ENCODE results near the gene BACH2.
"Not testable (repeated sequence)": the region's sequence is repeated elsewhere in the genome, so short reads cannot be mapped to it uniquely, and the experiment has no call there.

The BACH2 gene

GRCh38 chr6:90296341-90297114 is at the start of gene BACH2:
BACH2 (minus strand) TSS chr6:90296843; CDS start chr6:90008844, 287,999 bp downstream.
- in situ Hi-C loops (cut with HindIII; ENCODE audit: low sequenced_read_pairs): loop anchor here (25.0 kb wide), 1 partner anchor 309 kb away; no protein-coding TSS in a partner anchor

- in situ Hi-C loops (cut with HindIII; ENCODE audit: low sequenced_read_pairs): no loop called here
Measured at GRCh38 chr6:90343576-90343975, 46.9 kb upstream of the BACH2 start.

- in situ Hi-C loops (cut with HindIII; ENCODE audit: low sequenced_read_pairs): no loop called here
Measured at GRCh38 chr6:90338409-90338808, 41.8 kb upstream of the BACH2 start.

- in situ Hi-C loops (cut with HindIII; ENCODE audit: low sequenced_read_pairs): no loop called here
Measured at GRCh38 chr6:90336388-90336947, 39.8 kb upstream of the BACH2 start.

- in situ Hi-C loops (cut with HindIII; ENCODE audit: low sequenced_read_pairs): no loop called here
Measured at GRCh38 chr6:90333928-90334327, 37.3 kb upstream of the BACH2 start.

GRCh38 chr6:90332978-90333543 is 36.4 kb upstream of the BACH2 start:
- in situ Hi-C loops (cut with HindIII; ENCODE audit: low sequenced_read_pairs): not testable (repeated sequence)

- in situ Hi-C loops (cut with HindIII; ENCODE audit: low sequenced_read_pairs): no loop called here
Measured at GRCh38 chr6:90329386-90330077, 32.9 kb upstream of the BACH2 start.

- in situ Hi-C loops (cut with HindIII; ENCODE audit: low sequenced_read_pairs): no loop called here
Measured at GRCh38 chr6:90328004-90328403, 31.4 kb upstream of the BACH2 start.

GRCh38 chr6:90326404-90327057 is 29.9 kb upstream of the BACH2 start:
- in situ Hi-C loops (cut with HindIII; ENCODE audit: low sequenced_read_pairs): no loop called here

- in situ Hi-C loops (cut with HindIII; ENCODE audit: low sequenced_read_pairs): no loop called here
Measured at GRCh38 chr6:90323706-90324105, 27.1 kb upstream of the BACH2 start.

- in situ Hi-C loops (cut with HindIII; ENCODE audit: low sequenced_read_pairs): no loop called here
Measured at GRCh38 chr6:90322976-90323474, 26.4 kb upstream of the BACH2 start.

- in situ Hi-C loops (cut with HindIII; ENCODE audit: low sequenced_read_pairs): no loop called here
Measured at GRCh38 chr6:90319979-90320685, 23.5 kb upstream of the BACH2 start.

GRCh38 chr6:90319044-90319443 is 22.4 kb upstream of the BACH2 start:
- in situ Hi-C loops (cut with HindIII; ENCODE audit: low sequenced_read_pairs): no loop called here

- in situ Hi-C loops (cut with HindIII; ENCODE audit: low sequenced_read_pairs): no loop called here
Measured at GRCh38 chr6:90315986-90316385, 19.3 kb upstream of the BACH2 start.

- in situ Hi-C loops (cut with HindIII; ENCODE audit: low sequenced_read_pairs): no loop called here
Measured at GRCh38 chr6:90315354-90315950, 18.8 kb upstream of the BACH2 start.

GRCh38 chr6:90314514-90314913 is 17.9 kb upstream of the BACH2 start:
- in situ Hi-C loops (cut with HindIII; ENCODE audit: low sequenced_read_pairs): no loop called here

- in situ Hi-C loops (cut with HindIII; ENCODE audit: low sequenced_read_pairs): no loop called here
Measured at GRCh38 chr6:90311569-90311968, 14.9 kb upstream of the BACH2 start.

GRCh38 chr6:90305800-90306448 is 9.3 kb upstream of the BACH2 start:
- in situ Hi-C loops (cut with HindIII; ENCODE audit: low sequenced_read_pairs): no loop called here

GRCh38 chr6:90304308-90304707 is 7.7 kb upstream of the BACH2 start:
- in situ Hi-C loops (cut with HindIII; ENCODE audit: low sequenced_read_pairs): no loop called here

Data from DLD1 (cell line).